Pancreas (tissue), 10 donors: Measurements from ENCODE around the gene PSMA7. TPM values are rescaled to one million over a fixed set of nuclear protein-coding genes. Genes with fewer than 3 reads are reported as not detected.

Source experiments
- ATAC-seq, 4 donors: fragments of 200-7000 bp; cut with Tn5 transposase; one replicate each; pipeline versions ENCODE4 v1.8.0 to v1.9.1; 2020; ENCODE audit warnings: mild to moderate bottlenecking in 4 of 4, moderate library complexity in 4 of 4
- DNase-seq, 6 donors: peaks; one replicate each; pipeline ENCODE4 v3.0.0-alpha.2; 2020
- FAIRE-seq: peaks from 2 replicates; lab custom pipeline; 2012; peaks lifted over from hg19 to GRCh38; lab: Jason Lieb, UNC
- H3K27ac ChIP-seq, 4 donors: fragments of 200-600 bp; sonication (generic); 1 replicate in 3 of 4; 2 replicates in 1 of 4; pipeline versions ENCODE4 v1.5.0 to v1.8.0; 2020
- H3K27me3 ChIP-seq, 4 donors: fragments of 200-600 bp; one replicate each; pipeline ENCODE4 v1.8.0; 2021
- H3K36me3 ChIP-seq, 3 donors: fragments of 200-600 bp; sonication (generic) in 1 of 3; one replicate each; pipeline versions ENCODE4 v1.5.0 to v1.8.0; 2020 to 2021
- H3K4me1 ChIP-seq, 3 donors: fragments of 200-600 bp; one replicate each; pipeline ENCODE4 v1.8.0; 2021
- H3K4me3 ChIP-seq, 4 donors: fragments of 200-600 bp; sonication (generic) in 2 of 4; one replicate each; pipeline versions ENCODE4 v1.5.0 to v1.8.0; 2020 to 2021
- H3K9me3 ChIP-seq, 4 donors: fragments of 200-600 bp; one replicate each; pipeline ENCODE4 v1.8.0; 2021
- WGBS, 2 donors: extraction: QIAGEN DNeasy Blood & Tissue Kit; methylation state at CpG; one replicate each; pipeline ENCODE4 v1.1.7; 2013; 5-methylcytosine and 5-hydroxymethylcytosine counted together
- intact Hi-C, 3 donors: fragments of 100-400 bp; cut with DNase I; formaldehyde crosslinking; loops; one replicate each; pipeline versions ENCODE4 v1.11.1 to v1.14.2; 2022
- polyA plus RNA-seq, 2 donors: library from polyadenylated mRNA; stranded (reverse); fragments of 200-250 nt; gene quantifications; one replicate each; pipeline ENCODE4 v1.2.3, GENCODE V29; 2013
- total RNA-seq, 6 donors: library from RNA; stranded (reverse); fragmentation: NEBNext Ultra II Directional in 4 of 6; extraction: Animal tissue kit (Norgen Biotek cat#: 25700) in 4 of 6; gene quantifications; one replicate each; pipeline versions ENCODE4 v1.2.1 to v1.2.4, GENCODE V29; 2021 to 2023
- TF ChIP-seq, protein P1 (sequence below), 4 donors: fragments of 200-600 bp; sonication (generic) in 3 of 4; IDR thresholded peaks; one replicate each; pipeline versions ENCODE4 v1.5.0 to v1.8.0; 2021; ENCODE audit warnings: antibody characterized with exemption in 4 of 4
- donor health status: healthy with polysubstance abuse.
- donor health status: DM: no; HTN: no; CAD: no; lungs with moderate emphysema.
- donor health status: DM: no; HTN: no; CAD: no.
- donor health status: control.
- donor health status: control.
- donor health status: Bipolar disorder and iron deficiency.
- donor health status: DM: yes; HTN: yes; CAD: no.
- donor health status: DM: no; HTN: no; CAD: no.
- donor health status: DM: no; HTN: no; CAD: no.
- donor health status: DM: yes; HTN: yes; CAD: no.

The PSMA7 gene
- total and polyA plus RNA-seq, 8 donors, result 55.6 to 119 (median 74.3) TPM

GRCh38 chr20:62181808-62182207 is 38.6 kb upstream of the PSMA7 start:
- H3K27ac ChIP-seq, result peak overlapping the region in 1 of 4 donors; percentile 90
- TF ChIP-seq, protein P1, sequence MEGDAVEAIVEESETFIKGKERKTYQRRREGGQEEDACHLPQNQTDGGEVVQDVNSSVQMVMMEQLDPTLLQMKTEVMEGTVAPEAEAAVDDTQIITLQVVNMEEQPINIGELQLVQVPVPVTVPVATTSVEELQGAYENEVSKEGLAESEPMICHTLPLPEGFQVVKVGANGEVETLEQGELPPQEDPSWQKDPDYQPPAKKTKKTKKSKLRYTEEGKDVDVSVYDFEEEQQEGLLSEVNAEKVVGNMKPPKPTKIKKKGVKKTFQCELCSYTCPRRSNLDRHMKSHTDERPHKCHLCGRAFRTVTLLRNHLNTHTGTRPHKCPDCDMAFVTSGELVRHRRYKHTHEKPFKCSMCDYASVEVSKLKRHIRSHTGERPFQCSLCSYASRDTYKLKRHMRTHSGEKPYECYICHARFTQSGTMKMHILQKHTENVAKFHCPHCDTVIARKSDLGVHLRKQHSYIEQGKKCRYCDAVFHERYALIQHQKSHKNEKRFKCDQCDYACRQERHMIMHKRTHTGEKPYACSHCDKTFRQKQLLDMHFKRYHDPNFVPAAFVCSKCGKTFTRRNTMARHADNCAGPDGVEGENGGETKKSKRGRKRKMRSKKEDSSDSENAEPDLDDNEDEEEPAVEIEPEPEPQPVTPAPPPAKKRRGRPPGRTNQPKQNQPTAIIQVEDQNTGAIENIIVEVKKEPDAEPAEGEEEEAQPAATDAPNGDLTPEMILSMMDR (IDR thresholded peaks at IDR 0.05), result no peak

GRCh38 chr20:62179162-62179504 is 35.9 kb upstream of the PSMA7 start:
- Histone ChIP-seq H3K4me3 (no peak overlapping the region), H3K27me3 (no peaks in the 10 kb centered on the region), H3K27ac (no peak overlapping the region), H3K9me3 (no peaks in the 10 kb centered on the region), H3K36me3 (peaks cover 0 to 14% (median 7%) of the 10 kb centered on the region in 3 donors), H3K4me1 (peaks cover 0 to 13% (median 0%) of the 10 kb centered on the region in 3 donors)
- ATAC-seq, result no peak
- intact Hi-C loops, result loop anchor here in 1 of 3 donors (10.0 kb wide), 1 partner anchor 206 kb away; the partner anchor contains the start of gene RPS21
- TF ChIP-seq, protein P1 (IDR thresholded peaks at IDR 0.05), result no peak
- FAIRE-seq, result no peak
- DNase-seq, result peak in 2 of 6 donors; percentile 12 to 44
- WGBS, 2 donors, result 96% methylated on average over 14 of the region's 14 CpGs

More at GRCh38 chr20:62181808-62182207, 38.6 kb upstream of the PSMA7 start:
- 95 to 99% methylated on average over 2 of the region's 2 CpGs for WGBS, 2 donors
- FAIRE-seq (no peak), ATAC-seq (no peak), DNase-seq (no peak)
- Histone ChIP-seq H3K36me3 (peaks cover 0 to 6% (median 0%) of the 10 kb centered on the region in 3 donors), H3K9me3 (no peaks in the 10 kb centered on the region), H3K27me3 (no peaks in the 10 kb centered on the region), H3K4me3 (peak overlapping the region in 2 of 4 donors; percentile 96 to 98), H3K4me1 (peaks cover 0 to 18% (median 0%) of the 10 kb centered on the region in 3 donors)
- intact Hi-C loops, result no loop called here

DNA sequence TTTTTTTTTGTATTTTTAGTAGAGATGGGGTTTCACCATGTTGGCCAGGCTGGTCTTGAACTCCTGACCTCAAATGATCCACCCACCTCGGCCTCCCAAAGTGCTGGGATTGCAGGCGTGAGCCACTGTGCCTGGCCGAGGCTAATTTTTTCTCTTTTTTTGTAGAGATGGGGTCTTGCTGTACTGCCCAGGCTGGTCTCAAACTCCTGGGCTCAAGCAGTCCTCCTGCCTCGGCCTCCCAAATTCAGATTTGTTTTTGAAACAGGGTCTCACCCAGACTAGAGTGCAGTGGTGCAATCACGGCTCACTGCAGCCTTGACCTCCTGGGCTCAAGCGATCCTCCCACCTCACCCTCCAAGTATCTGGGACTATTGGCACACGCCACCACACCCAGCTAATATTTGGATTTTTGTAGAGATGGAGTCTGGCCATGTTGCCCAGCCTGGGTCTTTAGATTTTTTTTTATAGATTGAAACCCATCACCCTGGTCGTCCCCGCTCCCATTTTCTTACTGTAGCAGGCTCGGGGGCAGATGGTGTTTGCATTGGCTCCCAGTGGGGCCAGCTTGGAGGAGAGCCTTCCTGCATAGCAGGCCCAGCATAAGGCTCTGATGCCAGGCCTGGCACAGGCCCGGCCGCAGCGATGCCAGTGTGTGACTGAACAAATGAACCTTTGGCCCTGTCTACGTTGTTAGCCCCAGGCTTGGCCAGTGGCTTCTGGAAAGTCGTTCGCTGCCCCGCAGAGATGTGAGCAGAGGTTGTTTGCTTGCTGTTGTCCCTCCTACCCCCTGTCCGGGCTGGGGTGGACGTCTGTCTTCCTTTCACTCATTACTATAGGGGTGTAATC is 35.3 kb upstream of the PSMA7 start:
- Histone ChIP-seq H3K4me1 (peaks cover 0 to 7% (median 0%) of the 10 kb centered on the region in 3 donors), H3K4me3 (no peak overlapping the region), H3K36me3 (peaks cover 0 to 15% (median 7%) of the 10 kb centered on the region in 3 donors), H3K27me3 (no peaks in the 10 kb centered on the region), H3K27ac (no peak overlapping the region), H3K9me3 (no peaks in the 10 kb centered on the region)
- WGBS, 2 donors, result 90% methylated on average over 19 of the region's 19 CpGs
- DNase-seq (peak in 2 of 6 donors; percentile 14 to 49), FAIRE-seq (no peak), ATAC-seq (no peak)
- intact Hi-C loops, result loop anchor here in 1 of 3 donors (10.0 kb wide), 1 partner anchor 206 kb away; the partner anchor contains the start of gene RPS21
- TF ChIP-seq, protein P1 (IDR thresholded peaks at IDR 0.05), result no peak

DNA sequence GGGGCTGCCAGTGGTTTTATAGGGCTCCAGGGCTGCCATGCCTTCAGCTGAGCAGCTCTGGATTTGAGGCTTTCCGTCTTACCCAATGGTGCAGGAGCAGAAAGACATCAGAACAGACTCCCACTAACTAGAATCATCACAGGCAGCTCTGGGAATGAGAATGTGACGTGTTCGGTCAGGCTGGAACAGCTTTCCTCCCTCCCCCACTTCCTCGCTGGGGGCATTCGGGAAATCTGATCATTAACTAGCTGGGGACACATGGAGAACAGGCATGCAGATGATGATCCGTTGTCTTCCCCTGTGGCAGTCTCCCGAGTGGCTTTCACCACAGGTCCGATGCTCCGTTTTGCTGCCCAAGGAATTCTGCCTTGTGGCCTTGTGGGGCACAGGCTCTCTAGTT is 34.1 kb upstream of the PSMA7 start:
- DNase-seq (peak in 2 of 6 donors; percentile 1 to 16), ATAC-seq (no peak), FAIRE-seq (no peak)
- peaks cover 0 to 20% (median 7%) of the 10 kb centered on the region in 3 donors for H3K36me3 ChIP-seq
- H3K27ac ChIP-seq, result no peak overlapping the region
- WGBS, 2 donors, result 88 to 92% methylated on average over 9 of the region's 9 CpGs
- TF ChIP-seq, protein P1 (IDR thresholded peaks at IDR 0.05), result no peak
- no peaks in the 10 kb centered on the region for H3K9me3 ChIP-seq
- no peak overlapping the region for H3K4me3 ChIP-seq
- H3K27me3 ChIP-seq, result no peaks in the 10 kb centered on the region
- intact Hi-C loops, result loop anchor here in 1 of 3 donors (10.0 kb wide), 1 partner anchor 207 kb away; the partner anchor contains the start of gene RPS21
- peaks cover 0 to 6% (median 0%) of the 10 kb centered on the region in 3 donors for H3K4me1 ChIP-seq
